B cell (primary cell): ENCODE measurements around the gene PPP1R15A.

Source experiments
- CTCF ChIP-seq: fragments of 200-600 bp; IDR thresholded peaks from one replicate; pipeline ENCODE4 v1.8.0; 2022; ENCODE audit warnings: antibody characterized with exemption, mild to moderate bottlenecking
- EZH2 ChIP-seq: IDR thresholded peaks from 2 replicates; pipeline ENCODE4 v1.6.1; 2012; ENCODE audit warnings: borderline replicate concordance, low read depth, mild to moderate bottlenecking, moderate library complexity, low read length; ENCODE audit not compliant: insufficient read depth, poor library complexity, severe bottlenecking

- TF ChIP-seq CTCF (no peak), EZH2 (no peak)
These were observed 13.1 kb upstream of the PPP1R15A start for GRCh38 chr19:48858984-48859710.
